Measurements from ENCODE around the gene ATP10A.

ATP10A gene

DNA sequence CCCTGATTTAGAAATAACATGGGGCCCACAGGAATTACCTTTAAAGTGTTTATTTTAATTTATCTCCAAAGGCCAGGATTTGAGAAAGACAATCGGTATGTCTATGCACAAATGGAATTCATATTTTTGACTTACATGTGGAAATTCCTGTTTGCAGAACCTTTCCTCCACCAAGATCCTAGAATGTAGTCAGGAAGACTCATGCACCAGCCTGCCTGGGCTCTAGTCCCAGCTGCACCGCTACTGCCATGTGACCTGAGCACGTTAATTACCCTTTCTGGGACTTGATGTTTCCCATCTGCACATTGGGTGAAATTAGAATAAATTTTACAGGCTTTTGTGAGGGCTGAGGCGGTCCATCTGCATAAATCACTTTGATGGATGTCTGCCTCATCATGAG, 194.2 kb downstream of the ATP10A start:
- DNase-seq (ENCODE audit: low spot score): no peak
- TF ChIP-seq, protein P1, sequence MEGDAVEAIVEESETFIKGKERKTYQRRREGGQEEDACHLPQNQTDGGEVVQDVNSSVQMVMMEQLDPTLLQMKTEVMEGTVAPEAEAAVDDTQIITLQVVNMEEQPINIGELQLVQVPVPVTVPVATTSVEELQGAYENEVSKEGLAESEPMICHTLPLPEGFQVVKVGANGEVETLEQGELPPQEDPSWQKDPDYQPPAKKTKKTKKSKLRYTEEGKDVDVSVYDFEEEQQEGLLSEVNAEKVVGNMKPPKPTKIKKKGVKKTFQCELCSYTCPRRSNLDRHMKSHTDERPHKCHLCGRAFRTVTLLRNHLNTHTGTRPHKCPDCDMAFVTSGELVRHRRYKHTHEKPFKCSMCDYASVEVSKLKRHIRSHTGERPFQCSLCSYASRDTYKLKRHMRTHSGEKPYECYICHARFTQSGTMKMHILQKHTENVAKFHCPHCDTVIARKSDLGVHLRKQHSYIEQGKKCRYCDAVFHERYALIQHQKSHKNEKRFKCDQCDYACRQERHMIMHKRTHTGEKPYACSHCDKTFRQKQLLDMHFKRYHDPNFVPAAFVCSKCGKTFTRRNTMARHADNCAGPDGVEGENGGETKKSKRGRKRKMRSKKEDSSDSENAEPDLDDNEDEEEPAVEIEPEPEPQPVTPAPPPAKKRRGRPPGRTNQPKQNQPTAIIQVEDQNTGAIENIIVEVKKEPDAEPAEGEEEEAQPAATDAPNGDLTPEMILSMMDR (IDR thresholded peaks at IDR 0.05; ENCODE audit: extremely low read depth, missing control alignments): no peak

DNA sequence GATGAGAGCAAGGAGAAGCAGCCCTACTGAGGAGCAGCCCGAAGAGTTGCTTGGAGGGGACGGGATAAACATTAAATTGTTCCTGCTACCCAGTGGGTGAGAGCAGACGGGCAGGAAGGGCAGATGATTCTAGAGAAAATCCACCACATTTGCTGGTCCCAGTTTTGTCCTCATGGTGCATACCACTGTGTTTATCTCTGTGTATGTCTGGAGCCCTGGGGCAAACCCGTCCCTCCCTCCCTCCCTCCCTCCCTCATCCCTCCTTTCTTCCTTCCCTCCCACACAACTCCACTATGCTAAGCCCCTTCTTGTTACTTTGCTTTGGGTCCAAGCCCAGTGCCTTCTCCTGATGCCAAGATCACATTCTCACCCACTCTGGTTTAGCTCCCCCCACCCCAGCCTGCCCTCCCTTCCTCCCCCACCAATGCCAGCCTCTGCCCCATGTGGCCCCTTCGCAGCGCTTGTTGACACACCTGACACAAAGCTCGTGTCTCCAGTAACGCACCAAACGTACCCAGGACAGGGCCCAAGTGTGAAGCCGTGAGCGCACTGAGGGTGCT, 194.8 kb downstream of the ATP10A start:
- no peak for DNase-seq (ENCODE audit: low spot score)
- TF ChIP-seq, protein P1 (IDR thresholded peaks at IDR 0.05; ENCODE audit: extremely low read depth, missing control alignments): no peak

DNA sequence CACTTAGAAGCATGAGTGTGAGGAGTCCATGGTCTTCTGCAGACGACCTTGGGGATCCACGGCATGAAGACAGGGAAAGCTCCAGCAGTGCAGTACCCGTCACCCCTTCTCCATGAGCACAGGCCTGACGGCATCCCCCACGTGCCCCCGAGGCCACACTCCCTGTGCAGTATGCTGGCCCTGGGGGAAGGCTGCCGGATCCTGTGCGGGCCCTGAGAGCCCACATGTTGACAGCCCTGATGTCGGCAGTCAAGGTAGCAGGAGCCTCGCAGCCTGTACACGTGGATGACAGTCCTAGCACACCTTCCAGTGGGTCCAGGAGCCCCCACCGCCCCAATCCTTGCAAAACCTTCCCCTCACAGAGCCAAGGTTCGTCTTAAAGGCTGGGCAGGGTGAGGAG, 195.3 kb downstream of the ATP10A start:
- TF ChIP-seq, protein P1 (IDR thresholded peaks at IDR 0.05; ENCODE audit: extremely low read depth, missing control alignments): no peak
- DNase-seq (ENCODE audit: low spot score): no peak

DNA sequence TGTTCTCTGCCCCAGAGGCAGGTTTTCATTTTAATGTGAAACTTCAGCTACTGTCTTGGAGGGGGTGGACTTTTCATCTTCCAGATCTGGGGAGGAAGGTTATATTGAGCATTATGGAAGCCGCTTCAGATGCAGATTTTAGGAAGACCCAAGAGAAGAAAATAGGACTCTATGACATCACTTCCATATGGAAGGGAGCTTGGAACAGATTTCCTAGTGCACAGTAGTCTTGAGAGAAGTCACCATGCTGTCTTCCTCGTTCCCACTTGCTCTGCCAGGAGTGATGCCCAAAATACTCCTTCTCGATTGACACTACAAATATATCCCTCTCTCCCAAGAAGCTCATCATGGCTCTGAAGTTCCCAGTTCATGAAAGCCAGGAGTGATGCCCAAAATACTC, 197.2 kb downstream of the ATP10A start:
- TF ChIP-seq, protein P1 (IDR thresholded peaks at IDR 0.05; ENCODE audit: extremely low read depth, missing control alignments): no peak
- DNase-seq (ENCODE audit: low spot score): no peak

DNA sequence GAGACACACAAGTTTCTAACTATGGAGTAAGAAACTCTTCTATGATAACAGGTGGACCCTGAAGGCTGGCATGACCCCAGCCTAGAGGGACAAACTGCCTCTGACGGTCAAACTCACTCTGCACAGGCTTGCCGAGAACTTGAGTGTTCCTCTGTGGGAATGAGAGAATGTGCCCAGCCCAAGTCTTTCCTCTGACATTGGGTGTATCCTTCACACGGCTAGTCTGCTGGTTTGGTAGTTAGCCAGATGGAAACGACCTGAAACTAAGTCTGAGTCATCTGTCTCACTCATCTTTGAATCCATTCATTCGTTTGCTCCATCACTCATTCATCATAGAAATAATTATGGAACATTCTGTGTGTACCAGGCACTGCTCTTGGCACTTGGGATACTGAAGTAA, 198.4 kb downstream of the ATP10A start:
- DNase-seq (ENCODE audit: low spot score): no peak
- TF ChIP-seq, protein P1 (IDR thresholded peaks at IDR 0.05; ENCODE audit: extremely low read depth, missing control alignments): no peak

DNA sequence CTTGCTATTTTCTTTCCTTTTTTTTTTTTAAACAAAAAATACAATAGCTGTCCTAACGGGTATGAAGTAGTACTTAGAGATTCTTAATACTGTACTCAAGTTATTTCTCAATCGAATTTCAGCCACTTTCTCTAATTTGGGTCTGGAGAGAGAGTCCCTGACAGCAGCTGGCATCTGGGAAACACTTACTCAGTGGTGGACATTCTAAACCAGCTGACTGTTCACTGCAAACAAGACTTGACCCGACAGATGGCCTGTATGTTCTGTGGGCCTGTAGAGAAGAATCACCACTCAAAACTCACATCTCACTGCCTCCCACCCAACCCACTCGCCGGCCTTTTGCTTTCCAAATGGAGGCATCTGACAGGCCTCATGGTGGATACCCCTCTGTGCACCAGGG, 199.6 kb downstream of the ATP10A start:
- DNase-seq (ENCODE audit: low spot score): no peak
- TF ChIP-seq, protein P1 (IDR thresholded peaks at IDR 0.05; ENCODE audit: extremely low read depth, missing control alignments): no peak

DNA sequence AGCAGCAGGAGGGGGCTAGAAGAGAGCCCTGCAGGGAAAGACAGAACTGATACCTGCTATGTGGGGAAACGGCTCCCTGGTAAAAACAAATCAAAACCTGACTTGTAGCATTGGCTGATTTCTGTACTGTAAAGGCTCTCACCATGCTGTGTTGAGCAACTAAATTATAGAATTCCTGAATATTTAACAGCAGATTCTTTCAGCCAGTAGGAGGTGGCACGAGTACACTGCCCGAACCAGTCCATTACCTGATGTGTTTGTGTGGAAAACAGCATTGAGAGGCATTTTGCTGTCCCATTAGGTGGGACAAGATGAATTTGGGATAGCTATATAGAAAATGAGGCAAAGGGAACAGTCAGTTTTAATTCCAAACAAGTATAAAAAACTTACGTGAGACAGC, 201.2 kb downstream of the ATP10A start:
- TF ChIP-seq, protein P1 (IDR thresholded peaks at IDR 0.05; ENCODE audit: extremely low read depth, missing control alignments): no peak

More for the DNA sequence above, 201.2 kb downstream of the ATP10A start:
- no peak for DNase-seq (ENCODE audit: low spot score)
